DMS53 (cell line): ENCODE measurements around the gene PPP2R2B.

Source experiments
- DNase-seq: peaks from one replicate; lab custom pipeline; 2025; lab: John Stamatoyannopoulos, UW

Gene PPP2R2B

DNA sequence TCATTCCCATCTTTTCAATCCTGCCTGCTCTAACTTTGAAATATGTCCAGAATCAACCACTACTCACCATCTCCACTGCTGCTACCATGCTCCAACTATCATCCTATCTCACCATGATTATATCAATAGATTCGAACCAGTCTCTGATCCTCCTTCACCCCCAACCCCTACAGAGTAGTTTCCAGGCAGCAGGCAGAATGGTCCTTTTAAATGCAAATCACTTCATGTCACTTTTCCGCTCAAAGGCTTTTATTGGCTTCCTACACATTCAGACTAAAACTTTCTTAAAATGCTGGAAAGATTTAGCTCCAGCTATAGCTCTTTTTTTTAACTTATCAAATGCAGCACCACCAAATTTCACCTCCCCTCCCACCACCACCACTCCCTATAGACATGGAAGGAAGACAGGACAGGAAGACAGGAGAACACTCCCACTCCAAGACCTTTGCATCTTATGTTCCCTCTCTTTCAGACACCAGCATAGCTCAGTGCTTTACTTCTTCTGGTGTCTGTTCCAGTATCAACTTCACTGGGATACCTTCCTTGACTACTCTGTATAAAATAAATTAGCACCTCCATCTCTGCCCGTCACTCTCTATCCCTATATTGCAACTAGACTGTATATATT, 9.9 kb upstream of the PPP2R2B start:
- no peak for DNase-seq

DNA sequence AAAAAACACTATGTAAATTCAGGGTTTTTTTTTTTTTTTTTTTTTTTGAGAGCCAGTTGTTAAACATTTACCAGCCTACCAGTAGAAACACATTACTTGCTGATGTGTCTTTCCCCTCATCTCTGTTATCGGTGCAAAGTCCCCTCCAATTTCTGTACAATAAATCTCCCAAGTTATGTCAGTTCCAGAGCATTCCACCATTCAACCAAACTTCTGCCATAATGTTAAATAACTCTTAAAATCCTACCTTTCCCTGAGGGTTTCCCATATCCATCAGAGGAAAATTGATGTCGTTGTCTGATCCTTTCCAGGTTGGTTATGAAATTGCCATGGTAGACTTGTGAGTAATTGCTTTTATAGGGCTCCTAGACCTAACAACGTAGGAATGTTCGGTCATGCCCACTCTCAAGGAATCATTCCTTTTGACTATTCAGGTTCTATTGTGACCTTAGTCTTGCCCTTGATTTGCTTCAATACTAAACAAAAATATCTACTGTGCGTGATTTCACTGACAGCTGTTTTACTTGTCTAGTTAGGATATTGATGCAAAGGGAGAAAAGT, 5.6 kb upstream of the PPP2R2B start:
- DNase-seq: no peak

DNA sequence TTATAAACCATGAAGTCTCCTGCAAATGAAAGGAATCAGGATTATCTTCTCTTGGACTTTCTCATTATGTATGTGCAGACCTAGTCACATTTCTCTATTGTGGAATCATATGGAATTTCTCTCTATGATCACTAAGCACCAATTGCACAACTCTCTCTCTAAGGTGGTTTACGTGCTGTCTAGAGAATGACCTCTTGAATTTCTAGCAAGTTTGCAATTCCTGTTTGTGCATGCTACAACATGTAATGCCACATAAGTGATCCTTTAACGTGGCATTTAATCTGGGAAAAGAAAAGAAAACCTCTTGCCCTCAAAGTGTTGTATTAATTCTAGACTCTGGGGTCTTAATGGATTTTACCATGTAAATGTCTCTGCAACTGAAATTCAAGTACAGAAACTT, 5.0 kb upstream of the PPP2R2B start:
- no peak for DNase-seq

DNA sequence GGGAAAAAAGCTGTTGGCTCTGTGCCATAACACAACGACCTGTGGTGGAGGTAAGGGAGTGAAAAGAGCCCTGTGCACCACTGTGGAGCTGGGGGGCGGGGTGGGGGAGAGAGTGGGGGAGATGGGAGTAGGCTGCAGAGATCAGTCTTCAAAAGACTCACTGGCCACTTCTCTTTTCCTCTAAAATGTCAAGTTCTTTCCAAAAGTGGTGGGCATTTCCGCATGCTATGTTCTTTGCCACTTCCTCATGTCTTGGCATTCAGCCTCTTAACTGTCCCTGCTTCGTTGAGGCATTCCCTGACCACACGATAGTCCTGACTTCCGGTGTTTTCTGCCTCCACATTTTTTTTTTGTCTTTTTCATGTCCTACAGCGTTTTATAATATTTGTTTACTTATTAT, 2.4 kb upstream of the PPP2R2B start:
- no peak for DNase-seq

DNA sequence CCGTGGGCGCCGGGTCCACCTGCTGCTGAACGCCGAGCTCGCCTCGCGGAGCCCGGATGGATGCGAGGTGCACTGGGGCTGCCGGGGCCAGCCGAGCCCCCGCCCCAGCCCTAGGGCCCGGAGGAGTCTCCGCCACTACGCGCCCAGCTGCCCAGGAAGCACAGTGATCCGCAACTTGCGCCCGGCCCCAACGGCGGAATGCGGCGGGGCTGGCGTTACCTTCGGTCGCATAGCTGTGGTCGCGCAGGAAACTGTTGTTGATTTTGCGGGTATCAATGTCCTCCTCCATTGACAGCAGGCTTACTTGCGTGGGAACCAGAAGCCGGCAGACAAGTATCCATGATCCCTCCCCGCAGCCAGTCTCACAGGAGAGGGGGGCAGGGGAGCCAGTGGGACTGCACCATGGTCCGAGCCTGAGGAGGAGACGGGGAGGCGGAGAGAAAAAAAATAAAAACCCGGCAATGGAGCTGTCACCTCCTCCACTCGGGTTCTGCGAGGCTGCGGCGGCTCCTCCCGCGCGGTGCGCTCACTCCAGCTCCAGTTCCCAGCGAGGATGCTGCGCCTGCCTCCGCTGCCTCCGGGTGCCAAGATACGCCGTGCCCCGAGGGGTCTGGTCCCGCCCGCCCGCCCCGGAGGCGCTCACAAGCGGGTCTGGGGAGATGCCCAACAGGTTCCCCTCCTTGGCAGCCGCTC, 628 bp downstream of the PPP2R2B start:
- DNase-seq: peak; percentile 71

DNA sequence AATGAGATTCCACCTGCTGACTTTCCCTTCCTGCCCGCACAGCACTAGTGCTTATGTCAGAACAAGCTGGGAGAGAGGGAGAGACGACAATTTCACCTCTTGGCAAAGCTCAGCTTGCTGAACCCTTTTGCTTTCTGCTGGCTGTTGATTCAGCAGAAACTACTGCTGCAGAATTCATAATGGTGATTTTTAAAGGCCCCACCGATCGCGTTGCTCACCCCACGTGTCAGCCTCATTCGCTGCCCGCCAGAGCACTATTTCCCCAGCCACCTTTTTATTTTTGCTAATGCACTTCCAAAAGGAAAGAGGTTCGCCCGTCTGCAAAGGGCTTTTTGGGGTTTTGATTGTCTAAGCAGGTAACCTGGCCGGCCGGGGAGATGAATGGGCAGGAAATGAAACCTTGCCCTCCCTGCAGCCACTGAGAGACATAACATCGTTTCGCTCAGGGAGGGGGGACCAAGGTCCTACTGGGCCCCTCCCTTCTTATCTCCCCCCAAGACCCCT, 1.3 kb downstream of the PPP2R2B start:
- DNase-seq: peak; percentile 55

DNA sequence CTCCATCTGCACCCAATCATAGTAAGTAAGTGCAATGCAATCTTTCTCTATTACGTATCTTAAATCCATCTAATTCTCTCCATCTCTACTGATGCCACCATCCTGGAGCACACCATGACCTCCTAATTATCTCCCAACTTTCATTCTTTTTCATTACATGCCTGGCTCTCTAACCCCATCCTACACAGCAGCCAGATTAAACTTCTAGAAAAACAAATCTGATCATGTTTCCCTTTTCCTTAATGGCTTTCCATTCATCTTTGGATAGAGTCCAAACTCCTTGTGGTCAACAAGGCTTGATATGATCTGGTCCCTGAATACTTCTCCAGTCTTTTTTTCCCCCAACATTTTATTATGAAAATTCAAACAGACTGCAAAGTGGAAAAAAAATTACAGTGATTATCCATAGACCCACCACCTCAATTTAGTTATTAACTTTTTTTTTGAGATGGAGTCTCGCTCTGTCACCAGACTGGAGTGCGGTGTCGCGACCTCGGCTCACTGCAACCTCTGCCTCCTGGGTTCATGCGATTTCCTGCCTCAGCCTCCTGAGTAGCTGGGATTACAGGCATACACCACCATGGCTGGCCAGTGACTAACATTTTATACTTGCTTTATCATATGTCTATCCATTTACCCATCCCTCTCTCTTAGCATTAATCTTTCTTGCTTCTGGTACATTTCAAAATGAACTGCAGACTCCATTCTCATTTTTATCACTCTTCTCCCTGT, 5.2 kb downstream of the PPP2R2B start:
- DNase-seq: no peak

DNA sequence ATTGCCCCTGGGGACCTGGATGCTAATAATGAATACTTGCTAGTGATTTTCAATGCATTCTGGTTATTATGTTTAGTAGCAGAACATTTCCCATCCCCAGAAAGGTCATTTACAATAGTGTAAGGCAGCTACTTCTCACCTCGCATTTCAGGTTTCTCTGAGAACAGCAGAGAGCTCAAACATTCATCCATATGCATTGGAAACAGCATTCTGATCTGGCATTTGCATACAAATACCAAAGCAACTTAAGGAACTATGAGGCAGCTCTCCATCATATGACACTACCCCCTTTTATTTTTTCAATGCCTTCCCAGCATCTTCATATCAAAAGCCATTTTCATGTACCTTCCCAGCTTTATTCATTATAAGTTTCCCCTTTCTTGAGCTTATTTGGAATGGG, 6.4 kb downstream of the PPP2R2B start:
- no peak for DNase-seq

DNA sequence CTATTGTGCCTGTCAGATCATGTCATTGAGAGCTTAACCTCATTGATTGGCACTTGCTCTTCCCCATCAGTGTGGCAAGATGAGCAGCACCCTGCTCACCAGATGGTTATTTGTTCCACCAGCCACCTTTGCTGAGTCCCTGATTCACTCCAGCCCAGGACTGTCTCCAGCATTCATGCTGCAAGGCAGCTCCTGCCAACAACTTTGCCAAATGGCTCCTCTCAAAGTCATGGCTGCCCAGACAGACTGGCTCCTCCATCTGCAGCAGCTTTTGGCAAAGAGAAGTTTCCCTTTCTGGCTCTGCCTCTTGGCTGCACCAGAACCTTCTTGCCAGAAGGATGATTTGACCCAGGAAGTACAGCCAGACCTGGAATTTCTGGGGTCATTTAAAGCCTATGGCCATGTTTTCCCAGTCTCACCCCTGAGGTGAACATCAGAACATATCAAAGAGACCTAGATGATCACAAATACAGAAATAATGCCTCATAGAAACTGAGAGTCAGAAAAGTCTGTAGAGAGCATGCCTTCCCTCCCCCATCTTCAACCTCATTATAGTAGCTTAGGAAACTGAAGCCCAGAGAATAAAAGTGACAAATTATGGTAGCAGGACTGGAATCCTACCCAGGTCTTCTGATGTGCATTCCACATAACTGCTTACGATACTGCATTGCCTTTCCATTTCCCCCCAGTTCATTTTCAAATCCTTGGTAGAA, 10.4 kb downstream of the PPP2R2B start:
- no peak for DNase-seq

DNA sequence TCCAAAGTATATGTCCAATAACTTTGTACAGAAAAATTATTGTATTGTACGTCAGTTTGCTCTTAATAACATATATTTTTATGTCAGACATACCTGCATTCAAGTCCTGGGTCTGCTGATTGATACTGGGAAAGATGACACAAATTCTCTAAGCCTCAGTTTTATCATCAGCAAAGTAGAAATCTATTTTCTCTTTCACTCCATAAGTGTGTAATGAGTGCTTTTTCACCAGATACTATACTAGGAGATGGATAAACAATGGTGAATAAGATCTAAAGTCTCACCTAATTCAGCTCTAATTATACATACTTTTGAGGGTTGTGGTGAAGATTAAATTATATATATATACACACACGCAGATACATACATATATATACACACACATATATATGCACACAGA, 12.3 kb downstream of the PPP2R2B start:
- no peak for DNase-seq

DNA sequence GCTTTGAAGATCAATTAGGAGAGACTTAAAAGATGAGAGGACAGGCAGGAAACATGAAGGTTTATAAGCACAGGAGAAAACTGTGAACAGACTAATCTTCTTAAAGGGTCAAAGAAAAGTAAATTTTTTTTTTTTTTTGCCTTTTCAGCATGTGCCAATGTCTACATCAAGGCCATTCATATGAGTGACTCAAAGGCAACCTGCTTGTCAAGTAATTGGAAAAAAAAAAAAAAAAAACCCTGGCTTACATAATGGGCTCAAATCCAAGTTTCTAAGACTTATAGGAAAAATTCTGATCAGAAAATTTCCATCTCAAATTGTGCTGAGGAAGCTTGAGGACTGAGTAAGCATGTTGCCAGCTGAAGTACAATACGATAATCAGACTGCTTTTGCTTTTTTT, 15.9 kb downstream of the PPP2R2B start:
- peak; percentile 19 for DNase-seq

DNA sequence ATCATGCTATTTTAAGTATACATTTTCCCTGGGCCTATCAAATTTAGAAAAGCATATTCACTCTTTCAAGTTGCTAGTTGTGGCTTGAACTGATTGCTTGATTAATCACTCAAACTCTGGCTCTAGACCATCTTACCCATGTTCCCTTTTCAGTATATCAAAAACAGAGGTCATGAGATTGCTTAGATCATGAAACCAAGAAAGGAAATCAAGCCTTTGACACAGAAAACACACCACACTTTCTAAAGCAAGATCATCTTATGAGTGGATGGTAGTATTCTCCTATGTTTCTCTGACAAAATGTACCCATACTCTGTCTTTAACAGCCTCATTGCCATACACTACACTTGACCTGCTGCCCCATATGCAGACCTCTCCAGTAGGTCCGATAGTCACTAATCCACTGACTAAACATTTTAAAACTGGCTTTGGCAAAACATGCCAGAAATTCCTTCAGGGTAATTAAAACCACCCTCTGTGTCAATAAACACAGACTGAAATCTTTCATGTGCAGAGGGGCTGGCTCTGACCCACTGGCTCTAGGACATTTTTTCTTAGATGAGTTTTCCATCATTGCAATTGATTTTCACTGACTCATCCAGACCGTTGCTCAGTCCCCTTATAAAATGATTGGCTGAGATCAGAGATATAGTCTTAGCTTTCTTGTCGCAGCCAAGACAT, 18.2 kb downstream of the PPP2R2B start:
- DNase-seq: no peak

DNA sequence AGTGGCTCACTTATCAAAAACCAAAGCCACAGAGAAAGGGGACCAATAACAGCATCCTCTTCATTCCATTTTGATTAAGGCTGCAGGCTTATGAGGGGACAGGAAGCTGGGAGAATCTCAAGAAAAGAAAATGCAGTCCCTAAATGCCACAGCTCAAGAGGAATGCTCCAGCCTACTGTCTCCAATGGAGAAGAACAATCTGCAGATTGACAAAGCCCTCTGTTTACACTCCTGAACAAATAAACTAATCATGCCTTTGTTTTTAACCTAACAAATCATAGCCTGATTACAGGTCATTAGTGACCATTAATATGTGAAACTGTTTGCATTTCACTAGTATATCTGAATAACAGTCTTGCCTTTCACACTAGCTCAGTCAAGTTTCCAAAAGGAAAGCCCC, 26.5 kb downstream of the PPP2R2B start:
- no peak for DNase-seq

DNA sequence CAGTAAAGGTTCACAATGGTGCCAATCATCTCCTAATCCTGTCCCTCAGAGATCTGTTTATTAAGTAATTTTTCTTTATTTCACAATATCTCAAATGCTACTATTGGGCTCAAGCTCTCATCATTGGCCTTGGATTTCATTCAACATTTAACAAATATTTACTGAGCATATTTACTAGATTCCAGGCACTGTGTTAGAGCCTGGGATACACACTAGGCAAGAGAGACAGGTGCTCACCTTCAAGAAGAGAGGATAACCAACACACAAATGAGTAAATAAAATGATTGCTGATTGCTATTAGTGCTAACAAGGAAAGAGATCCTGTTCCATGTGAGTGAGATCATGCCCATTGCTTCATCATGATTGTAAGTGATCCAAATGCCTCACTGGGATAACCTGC, 27.4 kb downstream of the PPP2R2B start:
- DNase-seq: peak; percentile 52

DNA sequence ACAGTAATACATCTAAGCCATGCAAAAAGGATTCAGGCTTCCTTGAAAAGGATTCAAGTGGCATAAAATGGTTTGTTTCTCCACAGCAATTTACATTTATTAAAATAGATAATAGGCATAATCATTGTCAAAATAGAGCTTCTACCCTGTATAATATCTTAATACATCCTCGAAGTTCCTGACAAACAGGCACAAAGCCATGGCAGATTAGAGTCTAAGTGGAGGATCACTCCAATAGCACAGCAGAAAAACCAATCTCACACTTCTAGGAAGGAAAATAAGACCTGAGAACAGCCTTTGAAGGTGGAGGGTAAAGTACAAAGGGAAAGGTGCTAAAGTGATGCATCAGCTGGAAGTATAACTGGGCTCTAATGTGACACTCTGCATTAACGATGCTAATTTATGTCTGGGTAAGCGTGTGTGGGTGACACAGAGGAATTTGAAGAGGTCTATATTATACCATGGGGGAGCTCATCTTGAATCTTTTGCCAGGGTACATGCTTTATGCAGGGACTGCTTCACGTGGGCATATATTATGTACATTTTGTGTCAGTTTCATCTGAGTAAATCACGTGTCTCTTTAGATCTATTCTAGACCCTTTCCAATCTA, 28.8 kb downstream of the PPP2R2B start:
- DNase-seq: no peak

DNA sequence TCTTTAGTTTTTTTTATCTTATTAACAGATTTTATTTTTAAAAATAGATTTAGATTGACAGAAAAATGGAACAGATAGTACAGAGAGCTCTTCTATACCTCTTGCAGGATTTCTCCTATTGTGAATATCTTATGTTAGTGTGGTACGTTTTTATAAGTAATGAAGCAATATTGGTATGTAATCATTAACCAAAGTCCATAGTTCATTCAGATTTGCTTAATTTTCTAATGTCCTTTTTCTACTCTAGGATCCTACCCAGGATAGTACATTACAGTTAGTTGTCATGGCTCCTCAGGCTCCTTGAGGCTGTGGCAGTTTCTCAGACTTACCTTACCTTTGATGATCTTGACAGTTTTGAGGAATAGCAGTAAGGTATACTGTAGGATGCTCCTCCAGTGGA, 30.4 kb downstream of the PPP2R2B start:
- peak; percentile 10 for DNase-seq

DNA sequence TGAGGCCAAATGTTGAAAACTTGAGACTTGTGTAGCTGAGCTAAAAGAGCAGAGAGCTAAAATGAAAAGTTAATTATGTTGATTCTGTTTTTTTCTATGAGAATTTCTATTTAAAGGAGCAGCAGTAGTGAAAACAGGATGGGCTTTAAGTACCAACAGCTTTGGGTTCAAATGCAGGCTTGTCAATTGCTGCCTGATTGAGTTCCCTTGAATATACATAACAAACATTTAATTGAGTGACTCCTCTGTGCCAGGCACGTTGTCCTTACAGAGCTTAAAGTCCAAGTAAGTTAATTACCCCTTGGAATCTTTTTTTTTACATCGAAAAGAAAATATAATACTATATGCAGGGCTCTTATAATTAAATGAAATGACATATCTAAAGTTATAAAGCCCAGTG, 38.5 kb downstream of the PPP2R2B start:
- no peak for DNase-seq

DNA sequence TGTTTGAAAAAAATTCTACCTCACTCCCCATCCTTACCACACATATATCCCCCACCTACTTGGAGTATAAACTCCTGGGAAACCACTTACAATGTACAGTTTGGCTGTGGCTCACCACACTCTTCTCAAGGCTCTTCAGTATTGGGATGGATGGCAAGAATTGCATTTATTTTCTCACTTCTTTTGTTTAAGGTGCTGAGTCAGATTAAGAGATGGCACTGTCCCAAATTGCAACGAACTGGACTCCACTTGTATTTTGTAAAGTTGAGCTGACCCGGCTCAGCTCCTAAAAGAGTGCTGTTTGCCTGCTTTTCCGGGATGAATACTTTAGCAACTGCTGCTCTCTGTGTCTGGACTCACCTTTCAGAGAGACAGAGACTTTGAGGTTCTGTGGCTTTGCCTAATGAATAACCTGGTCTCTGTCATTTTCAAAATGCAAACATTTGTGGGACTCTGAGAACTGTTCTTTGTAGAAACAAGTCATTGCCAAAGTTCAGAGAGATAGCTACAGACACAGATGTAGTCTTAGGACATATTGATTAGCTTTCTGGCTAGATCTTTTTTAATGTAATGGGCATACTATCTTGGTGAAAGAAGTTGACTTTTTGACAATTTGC, 42.2 kb downstream of the PPP2R2B start:
- no peak for DNase-seq

DNA sequence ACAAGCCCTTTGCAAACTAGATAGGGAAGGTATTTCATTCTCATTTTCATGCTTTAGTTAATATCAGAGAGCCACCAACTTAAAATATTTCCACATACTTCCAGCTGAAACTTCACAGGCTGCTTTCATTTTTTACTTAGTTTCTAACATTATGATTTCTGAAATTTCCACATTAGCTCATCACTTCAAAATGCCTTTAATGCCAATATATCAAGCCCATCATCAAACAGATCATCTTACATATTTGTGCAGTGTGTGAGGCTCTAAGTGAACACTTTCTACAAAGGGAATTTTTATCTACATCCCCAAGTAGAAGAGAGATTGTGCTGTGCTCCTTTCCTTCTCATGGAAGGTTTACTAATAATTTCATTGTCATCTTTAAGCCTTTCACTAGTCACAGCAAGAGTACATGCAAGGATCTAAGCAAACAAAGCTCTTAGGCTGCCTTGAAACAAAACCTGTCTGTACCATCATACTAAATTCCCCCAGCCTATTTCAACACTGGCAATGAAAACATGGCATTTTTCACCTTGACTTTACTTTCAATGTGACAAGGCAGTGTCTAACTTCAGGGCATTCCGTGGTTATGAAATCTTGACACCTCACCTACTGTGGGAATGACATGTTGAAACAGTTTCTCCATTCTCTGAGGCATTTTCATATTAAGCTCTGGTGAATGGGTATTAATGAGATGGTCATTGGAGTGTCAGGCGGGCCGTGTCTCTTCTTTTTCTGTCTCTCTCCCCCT, 45.4 kb downstream of the PPP2R2B start:
- no peak for DNase-seq

DNA sequence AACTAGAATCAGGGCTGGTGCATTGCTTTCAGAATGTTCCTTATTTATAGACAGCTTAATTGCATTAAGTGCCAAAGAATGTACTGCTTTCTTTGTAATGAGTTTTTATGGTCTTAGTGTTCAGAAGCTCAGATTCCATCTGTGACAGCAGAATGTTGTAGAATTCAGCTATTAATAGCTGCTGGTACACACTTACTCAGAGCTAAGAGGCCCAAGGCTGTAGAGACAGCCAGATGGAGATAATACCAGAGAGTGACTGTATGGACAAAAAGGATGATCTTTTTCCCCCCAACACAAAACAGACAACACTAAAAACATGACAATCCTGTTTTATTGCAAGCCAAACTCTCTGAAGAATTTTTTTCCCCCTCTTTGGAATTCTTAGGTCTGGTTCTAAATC, 50.2 kb downstream of the PPP2R2B start:
- no peak for DNase-seq
